B cell (primary cell): ENCODE data around the gene DDAH1. TPM values are rescaled to one million over a fixed set of nuclear protein-coding genes. Genes with fewer than 3 reads are reported as not detected.

ENCODE experiments used
- ATAC-seq: fragments of 200-7000 bp; cut with Tn5 transposase; one replicate; pipeline ENCODE4 v1.10.0; 2021; ENCODE audit warnings: low read depth, mild to moderate bottlenecking, moderate number of reproducible peaks, moderate library complexity
- CTCF ChIA-PET: fragments of 350-600 bp; sonication (Branson Sonifier 250); formaldehyde crosslinking; loops from one replicate; lab custom pipeline; 2021; ENCODE audit warnings: antibody characterized with exemption, inconsistent platforms; lab: Charles Lee
- POLR2A ChIA-PET: fragments of 350-600 bp; sonication (Branson Sonifier 250); formaldehyde crosslinking; loops from one replicate; lab custom pipeline; 2021; ENCODE audit warnings: antibody characterized with exemption; lab: Charles Lee
- DNase-seq: peaks from one replicate; pipeline ENCODE4 v3.0.0; 2013
- H2AFZ ChIP-seq: 2 replicates; pipeline ENCODE4 v1.6.1; 2012; ENCODE audit warnings: mild to moderate bottlenecking, low read depth, low read length; ENCODE audit not compliant: insufficient read depth, poor library complexity, severe bottlenecking
- H3K27ac ChIP-seq, 2 donors: 1 replicate in 1 of 2; 2 replicates in 1 of 2; pipeline ENCODE4 v1.5.1; 2012 to 2013; ENCODE audit warnings: low read length in 2 of 2, mild to moderate bottlenecking in 2 of 2, moderate library complexity in 1 of 2
- H3K27me3 ChIP-seq, 4 experiments: fragments of 200-600 bp in 1 of 4; sonication (generic) in 1 of 4; replicated peaks in 1 of 4; 1 replicate in 2 of 4; 2 replicates in 2 of 4; pipeline versions ENCODE4 v1.6.1 to v1.7.0; 2013 to 2016; ENCODE audit warnings: low read length in 3 of 4, mild to moderate bottlenecking in 2 of 4, mixed read lengths in 1 of 4, moderate library complexity in 1 of 4; ENCODE audit not compliant: insufficient read depth in 4 of 4, control insufficient read depth in 3 of 4; ENCODE audit errors: control extremely low read depth in 1 of 4
- H3K36me3 ChIP-seq, 2 experiments: replicated peaks in 1 of 2; 1 replicate in 1 of 2; 2 replicates in 1 of 2; pipeline versions ENCODE4 v1.6.1 to v1.7.1; 2013; ENCODE audit warnings: low read length in 1 of 2; ENCODE audit not compliant: insufficient read depth in 2 of 2, control insufficient read depth in 1 of 2; ENCODE audit errors: control extremely low read depth in 1 of 2, extremely low read depth in 1 of 2
- H3K4me1 ChIP-seq, 2 donors: fragments of 200-600 bp in 1 of 2; sonication (generic) in 1 of 2; 1 replicate in 1 of 2; 2 replicates in 1 of 2; pipeline versions ENCODE4 v1.5.1 to v1.6.1; 2013 to 2017; ENCODE audit warnings: low read length in 2 of 2; ENCODE audit not compliant: control insufficient read depth in 2 of 2, insufficient read depth in 2 of 2
- H3K4me2 ChIP-seq: replicated peaks from 2 replicates; pipeline ENCODE3; 2012; ENCODE audit warnings: mild to moderate bottlenecking, low read depth, low read length; ENCODE audit not compliant: poor library complexity, severe bottlenecking
- H3K4me3 ChIP-seq, 5 experiments: fragments of 200-600 bp in 1 of 5; sonication (generic) in 1 of 5; 1 replicate in 3 of 5; 2 replicates in 2 of 5; pipeline versions ENCODE4 v1.5.1 to v1.7.0; 2011 to 2016; ENCODE audit warnings: low read length in 4 of 5, mild to moderate bottlenecking in 4 of 5, low read depth in 2 of 5, control low read depth in 1 of 5, moderate library complexity in 1 of 5; ENCODE audit not compliant: insufficient read depth in 1 of 5; ENCODE audit errors: control extremely low read depth in 1 of 5, extremely low read depth in 1 of 5
- H3K79me2 ChIP-seq: fragments of 200-600 bp; sonication (generic); one replicate; pipeline ENCODE4 v1.6.0; 2016; ENCODE audit warnings: low read length; ENCODE audit not compliant: control insufficient read depth, insufficient read depth
- H3K9ac ChIP-seq: fragments of 200-600 bp; sonication (generic); 2 replicates; pipeline ENCODE4 v1.6.1; 2017; ENCODE audit warnings: mild to moderate bottlenecking, low read length, moderate library complexity
- H3K9me3 ChIP-seq, 3 donors: one replicate each; pipeline versions ENCODE4 v1.6.1 to v1.7.1; 2013; ENCODE audit warnings: low read length in 2 of 3; ENCODE audit not compliant: control insufficient read depth in 2 of 3, insufficient read depth in 1 of 3; ENCODE audit errors: control extremely low read depth in 1 of 3
- H4K20me1 ChIP-seq: 2 replicates; pipeline ENCODE4 v1.6.0; 2012; ENCODE audit warnings: mild to moderate bottlenecking, low read length; ENCODE audit not compliant: insufficient read depth, control insufficient read depth, poor library complexity, severe bottlenecking
- H3K27ac Mint-ChIP-seq: one replicate; pipeline ENCODE4 v1.8.0; 2021; ENCODE audit warnings: mixed read lengths
- H3K27me3 Mint-ChIP-seq: one replicate; pipeline ENCODE4 v1.8.0; 2021; ENCODE audit warnings: mixed read lengths
- H3K4me1 Mint-ChIP-seq: one replicate; pipeline ENCODE4 v1.8.0; 2021; ENCODE audit warnings: mixed read lengths
- H3K4me3 Mint-ChIP-seq: one replicate; pipeline ENCODE4 v1.8.0; 2021; ENCODE audit warnings: mixed read lengths
- H3K9me3 Mint-ChIP-seq: one replicate; pipeline ENCODE4 v1.8.0; 2022; ENCODE audit warnings: mixed read lengths; ENCODE audit not compliant: insufficient read depth
- CTCF ChIP-seq: fragments of 200-600 bp; IDR thresholded peaks from one replicate; pipeline ENCODE4 v1.8.0; 2022; ENCODE audit warnings: antibody characterized with exemption, mild to moderate bottlenecking
- EZH2 ChIP-seq: IDR thresholded peaks from 2 replicates; pipeline ENCODE4 v1.6.1; 2012; ENCODE audit warnings: borderline replicate concordance, low read depth, mild to moderate bottlenecking, moderate library complexity, low read length; ENCODE audit not compliant: insufficient read depth, poor library complexity, severe bottlenecking
- WGBS: methylation state at CpG from one replicate; pipeline ENCODE4 v1.1.5; 2013; ENCODE audit warnings: missing lambda C conversion rate; ENCODE audit not compliant: insufficient coverage; 5-methylcytosine and 5-hydroxymethylcytosine counted together
- intact Hi-C: fragments of 100-400 bp; cut with micrococcal nuclease; formaldehyde crosslinking; loops from one replicate; pipeline ENCODE4 v1.10.0; 2022
- polyA plus RNA-seq: library from polyadenylated mRNA; depleted of rRNA; stranded (reverse); fragments of >200 nt; gene quantifications from 2 replicates; pipeline ENCODE4 v1.2.3, GENCODE V29; 2012
- total RNA-seq, 2 donors: library from RNA; stranded (reverse); fragments of 120-200 nt in 1 of 2; gene quantifications; 1 replicate in 1 of 2; 2 replicates in 1 of 2; pipeline versions ENCODE4 v1.2.3 to v1.2.4, GENCODE V29; 2013 to 2022

DDAH1 gene
- total and polyA plus RNA-seq, 2 donors (not counting 1 experiment from before 2014, with no cell fraction given), result 0.04 TPM; not detected in 1

- H3K9me3 ChIP-seq, result no peaks in the 10 kb centered on the region
- H3K27ac ChIP-seq, result no peak overlapping the region
- H3K4me1 ChIP-seq, result no peaks in the 10 kb centered on the region
- POLR2A ChIA-PET, result no interaction called here
- CTCF ChIA-PET, result no interaction called here
- no peaks in the 10 kb centered on the region for H3K36me3 ChIP-seq
- H3K4me3 Mint-ChIP-seq, result no peak overlapping the region
- H3K27me3 ChIP-seq, result no peaks in the 10 kb centered on the region
- no peak overlapping the region for H3K4me3 ChIP-seq
- peaks cover 26% of the 10 kb centered on the region for H3K27me3 Mint-ChIP-seq
- H3K4me2 ChIP-seq, result no peak overlapping the region
- H3K27ac Mint-ChIP-seq, result no peak overlapping the region
- H3K9me3 Mint-ChIP-seq, result no peaks in the 10 kb centered on the region
- no peaks in the 10 kb centered on the region for H3K4me1 Mint-ChIP-seq
- no peak overlapping the region for H2AFZ ChIP-seq
- TF ChIP-seq EZH2, result no peak
- TF ChIP-seq CTCF, result no peak
- WGBS, result no CpG with 5 or more reads among the region's 1 CpG
- DNase-seq (no peak), ATAC-seq (no peak)
- intact Hi-C loops, result no loop called here
- H3K9ac ChIP-seq, result no peak overlapping the region
- H3K79me2 ChIP-seq, result no peaks in the 10 kb centered on the region
- H4K20me1 ChIP-seq, result no peaks in the 10 kb centered on the region
Observed at GRCh38 chr1:85478366-85478765, 13.4 kb upstream of the DDAH1 start.

- Mint-ChIP-seq H3K9me3 (no peaks in the 10 kb centered on the region), H3K27ac (no peak overlapping the region), H3K27me3 (peaks cover 18% of the 10 kb centered on the region), H3K4me1 (no peaks in the 10 kb centered on the region), H3K4me3 (no peak overlapping the region)
- H3K27ac ChIP-seq, result no peak overlapping the region
- no peaks in the 10 kb centered on the region for H3K36me3 ChIP-seq
- H2AFZ ChIP-seq, result no peak overlapping the region
- no peaks in the 10 kb centered on the region for H3K9me3 ChIP-seq
- no peak for DNase-seq
- TF ChIP-seq CTCF, result no peak
- TF ChIP-seq EZH2, result no peak
- ChIA-PET CTCF (no interaction called here), POLR2A (no interaction called here)
- H4K20me1 ChIP-seq, result no peaks in the 10 kb centered on the region
- intact Hi-C loops, result no loop called here
- no peak overlapping the region for H3K9ac ChIP-seq
- no peak for ATAC-seq
- H3K4me1 ChIP-seq, result no peaks in the 10 kb centered on the region
- no peak overlapping the region for H3K4me2 ChIP-seq
- no peaks in the 10 kb centered on the region for H3K79me2 ChIP-seq
- H3K4me3 ChIP-seq, result no peak overlapping the region
- no peaks in the 10 kb centered on the region for H3K27me3 ChIP-seq
- no CpG with 5 or more reads among the region's 3 CpGs for WGBS
Observed at GRCh38 chr1:85475055-85475454, 10.1 kb upstream of the DDAH1 start.
